KOPT-K1 (cell line): ENCODE results near the gene ST6GAL1.

ENCODE experiments used
- H3K27ac ChIP-seq: fragments of 200-600 bp; sonication (generic); 2 replicates; pipeline ENCODE4 v1.5.1; 2016; ENCODE audit warnings: antibody characterized with exemption, mild to moderate bottlenecking, low read depth, low read length; ENCODE audit not compliant: poor library complexity, severe bottlenecking
- H3K36me3 ChIP-seq: fragments of 200-600 bp; sonication (generic); 2 replicates; pipeline ENCODE4 v1.5.1; 2017; ENCODE audit warnings: antibody characterized with exemption, mild to moderate bottlenecking, low read length, moderate library complexity; ENCODE audit not compliant: insufficient read depth
- H3K9me3 ChIP-seq: fragments of 200-600 bp; sonication (generic); 2 replicates; pipeline ENCODE4 v1.5.1; 2017; ENCODE audit warnings: antibody characterized with exemption, low read length, mild to moderate bottlenecking; ENCODE audit not compliant: insufficient read depth, poor library complexity, severe bottlenecking

The ST6GAL1 gene

DNA sequence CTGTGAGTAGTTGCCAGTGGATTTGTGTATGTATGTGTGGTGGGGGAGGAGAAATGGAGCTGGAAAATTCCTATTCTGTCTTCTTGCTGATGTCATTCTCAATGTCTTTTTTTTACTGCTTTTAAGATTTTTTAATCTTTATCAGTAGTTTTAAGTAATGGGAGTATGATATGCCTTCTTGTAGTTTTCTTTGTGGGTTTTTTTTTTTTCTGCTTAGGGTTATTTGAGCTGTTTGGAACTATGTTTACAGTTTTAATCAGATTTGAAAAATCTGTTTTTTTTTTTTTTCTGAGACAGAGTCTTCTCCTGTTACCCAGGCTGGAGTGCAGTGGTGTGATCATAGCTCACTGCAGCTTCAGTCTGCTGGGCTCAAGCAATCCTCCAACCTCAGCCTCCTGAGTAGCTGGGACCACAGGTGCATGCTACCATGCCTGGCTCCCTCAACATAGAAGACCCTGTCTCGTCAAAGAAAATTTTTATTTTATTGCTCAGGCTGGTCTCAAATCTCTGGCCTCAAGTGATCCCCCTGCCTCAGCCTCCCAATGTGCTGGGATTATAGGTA lies 171.8 kb downstream of the ST6GAL1 start:
- peak overlapping the region; percentile 48 for H3K27ac ChIP-seq
- H3K36me3 ChIP-seq: no peaks in the 10 kb centered on the region
- H3K9me3 ChIP-seq: peaks cover 3% of the 10 kb centered on the region

DNA sequence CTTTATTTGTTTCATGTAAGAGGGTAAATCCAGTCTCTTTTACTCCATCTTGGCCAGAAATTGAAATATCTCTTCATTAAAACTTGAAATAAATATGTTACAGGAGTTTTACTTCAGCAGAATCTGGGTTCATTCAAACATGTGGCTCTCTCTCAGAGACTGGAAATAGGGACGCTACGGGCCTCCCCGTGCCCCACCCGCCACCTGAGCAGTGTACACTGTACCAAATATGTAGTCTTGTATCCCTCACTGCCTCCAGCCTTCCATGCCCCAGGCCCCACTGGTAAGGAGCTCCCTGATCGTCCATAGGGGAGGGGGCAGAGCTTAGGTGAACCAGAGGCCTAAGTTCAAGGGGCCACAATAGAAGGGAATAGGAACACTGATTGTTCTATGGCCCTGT lies 172.9 kb downstream of the ST6GAL1 start:
- H3K36me3 ChIP-seq: no peaks in the 10 kb centered on the region
- H3K9me3 ChIP-seq: no peaks in the 10 kb centered on the region
- H3K27ac ChIP-seq: peak overlapping the region; percentile 6

DNA sequence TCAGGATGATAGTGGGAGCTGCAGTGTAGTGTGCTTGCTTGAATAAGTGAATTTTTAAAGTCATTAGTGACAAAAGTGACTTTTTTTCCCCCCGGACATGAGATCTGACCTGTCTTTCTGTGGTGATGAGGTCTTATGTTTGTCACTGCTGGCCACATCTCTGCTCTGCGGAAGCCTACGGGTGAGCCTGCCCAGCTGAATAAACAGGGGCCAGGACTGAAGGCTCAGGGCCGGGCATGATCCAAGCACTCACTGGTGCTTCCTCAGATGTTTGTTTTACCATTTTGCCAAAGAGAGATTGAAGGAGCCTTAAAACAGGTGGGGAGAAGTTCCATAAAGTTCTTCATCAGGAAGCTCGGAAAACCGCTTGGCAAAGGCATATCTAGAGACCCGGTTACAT lies 174.0 kb downstream of the ST6GAL1 start:
- Histone ChIP-seq H3K36me3 (no peaks in the 10 kb centered on the region), H3K9me3 (no peaks in the 10 kb centered on the region), H3K27ac (no peak overlapping the region)

DNA sequence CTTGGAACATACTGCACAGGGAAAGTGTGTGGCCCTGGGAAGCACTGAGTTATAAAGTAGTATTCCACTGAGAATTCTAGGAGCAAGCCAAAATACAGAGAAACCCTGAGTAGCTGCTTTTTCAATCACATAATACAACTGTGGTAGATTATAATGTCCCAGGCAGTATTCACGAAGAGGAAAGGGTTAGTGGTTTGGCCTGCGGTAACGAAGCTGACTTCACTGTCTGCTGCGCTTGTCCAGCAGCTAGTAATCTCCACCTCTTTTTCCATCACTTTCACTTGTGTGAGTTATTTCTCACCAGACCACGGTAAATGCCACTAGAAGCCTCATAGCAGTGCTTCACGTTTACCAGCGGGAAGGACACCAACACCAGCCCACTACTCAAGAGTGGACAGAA lies 174.6 kb downstream of the ST6GAL1 start:
- Histone ChIP-seq H3K36me3 (no peaks in the 10 kb centered on the region), H3K27ac (no peak overlapping the region), H3K9me3 (no peaks in the 10 kb centered on the region)

DNA sequence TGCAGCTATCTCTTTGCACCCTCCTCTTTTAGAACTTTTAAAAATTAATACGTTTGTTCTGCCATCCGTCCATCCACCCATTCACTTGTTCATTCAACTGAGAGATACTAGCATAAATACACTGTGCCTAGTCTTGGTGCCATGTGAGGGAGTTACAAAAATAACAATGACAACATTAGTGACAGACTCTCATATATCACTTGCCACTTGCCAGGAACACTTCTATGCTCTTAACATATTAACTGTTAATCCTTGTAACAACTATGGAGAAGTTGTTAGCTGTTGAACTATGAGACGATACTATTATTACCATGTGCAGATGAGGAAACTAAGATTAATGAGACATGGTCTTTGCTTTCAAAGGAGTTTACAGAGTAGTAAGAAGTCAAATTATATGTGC lies 175.4 kb downstream of the ST6GAL1 start:
- Histone ChIP-seq H3K9me3 (no peaks in the 10 kb centered on the region), H3K27ac (no peak overlapping the region), H3K36me3 (no peaks in the 10 kb centered on the region)

DNA sequence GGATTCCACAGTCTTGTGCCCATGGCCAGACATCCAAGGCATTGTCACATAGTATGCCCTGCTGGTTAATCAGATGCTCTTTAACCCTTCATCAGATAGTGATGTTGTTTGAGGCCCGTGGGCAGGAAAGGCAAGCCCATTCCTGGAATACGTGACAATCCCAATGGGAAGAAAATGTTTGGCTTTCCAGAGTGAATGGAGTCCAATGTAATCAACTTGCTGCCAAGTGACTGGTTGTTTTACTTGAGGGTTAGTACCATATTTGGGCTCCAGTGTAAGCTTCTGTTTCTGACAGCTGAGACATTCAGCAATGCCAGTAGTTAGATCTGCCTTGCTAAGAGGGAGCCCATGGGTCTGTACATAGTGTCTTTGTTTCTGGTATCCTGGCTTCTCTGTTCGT lies 177.7 kb downstream of the ST6GAL1 start:
- Histone ChIP-seq H3K36me3 (no peaks in the 10 kb centered on the region), H3K27ac (no peak overlapping the region), H3K9me3 (no peaks in the 10 kb centered on the region)

DNA sequence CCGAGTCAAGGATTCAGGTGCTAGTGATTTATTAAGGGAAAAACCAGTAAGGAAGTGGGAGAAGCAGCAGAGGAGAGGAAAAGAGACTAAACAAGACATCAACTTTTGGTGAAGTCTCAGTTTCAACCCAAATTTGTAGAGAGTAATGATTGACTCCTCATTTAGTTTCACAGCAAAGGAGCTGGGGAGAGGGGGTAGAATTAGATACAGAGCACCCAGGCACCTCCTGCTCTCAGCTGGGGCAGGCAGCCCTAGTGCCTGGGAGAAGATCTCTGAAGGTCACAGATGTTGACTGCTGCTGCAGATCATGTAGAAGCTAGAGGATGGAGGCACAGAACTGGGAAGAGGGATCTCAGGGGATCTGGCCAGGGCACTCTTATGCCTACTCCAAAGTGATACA lies 179.8 kb downstream of the ST6GAL1 start:
- H3K27ac ChIP-seq: no peak overlapping the region
- no peaks in the 10 kb centered on the region for H3K36me3 ChIP-seq

DNA sequence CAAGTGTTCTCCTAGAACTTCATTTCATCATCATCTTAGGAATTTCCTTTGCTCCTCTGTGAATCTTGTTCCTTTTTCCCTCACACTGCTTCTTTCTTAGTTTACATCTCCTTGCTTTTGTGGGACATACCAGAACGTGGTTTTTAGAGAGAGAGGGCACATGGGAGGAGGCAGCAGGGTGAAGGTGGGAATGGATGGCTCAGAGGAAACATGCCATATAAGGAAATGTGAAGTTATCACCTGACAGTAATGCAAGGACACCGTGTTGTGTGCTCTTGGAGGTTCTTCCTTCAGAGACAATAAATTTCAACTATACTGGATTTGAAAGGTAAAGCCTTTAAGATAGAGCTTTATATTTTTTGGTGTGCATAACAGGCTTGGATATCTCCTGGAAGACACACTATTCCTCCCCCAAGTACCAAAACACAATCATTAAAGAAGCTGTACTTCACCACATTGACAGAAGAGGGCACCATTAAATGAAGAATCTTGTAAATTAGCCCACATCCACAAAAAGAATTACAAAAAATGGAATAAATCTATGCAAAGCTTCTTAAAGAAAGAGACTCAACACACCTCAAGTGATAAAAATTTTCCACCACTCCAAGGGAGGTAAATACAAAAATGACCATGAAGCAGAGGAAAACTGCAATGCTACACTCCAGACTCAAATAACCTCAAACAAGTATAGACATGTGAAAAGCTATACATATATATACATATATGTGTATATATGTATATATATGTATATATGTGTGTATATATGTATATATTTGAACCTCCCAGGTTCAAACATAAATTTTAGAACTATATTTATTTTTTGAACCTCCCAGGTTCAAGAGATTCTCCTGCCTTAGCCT lies 182.8 kb downstream of the ST6GAL1 start:
- no peaks in the 10 kb centered on the region for H3K9me3 ChIP-seq
- no peaks in the 10 kb centered on the region for H3K36me3 ChIP-seq
- peak overlapping the region; percentile 2 for H3K27ac ChIP-seq

More for the DNA sequence above, 179.8 kb downstream of the ST6GAL1 start:
- no peaks in the 10 kb centered on the region for H3K9me3 ChIP-seq

DNA sequence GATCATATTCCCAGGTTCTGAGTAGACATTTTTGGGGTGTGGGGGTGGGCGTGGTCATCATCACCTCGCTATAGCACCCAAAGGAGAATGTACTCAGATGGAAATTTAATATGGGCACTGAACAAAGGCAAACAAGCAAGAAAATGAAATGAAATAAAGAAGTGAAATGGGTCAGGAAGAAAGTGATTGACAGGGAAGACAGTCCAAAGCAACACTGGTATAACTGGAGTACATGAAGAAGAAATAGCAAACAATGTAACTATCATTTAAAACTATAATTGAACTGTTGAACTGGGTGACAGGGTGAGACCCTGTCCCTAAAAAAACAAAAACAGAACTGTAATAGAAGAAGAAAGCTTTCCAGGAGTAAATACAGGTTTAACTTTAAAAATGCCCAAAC lies 184.2 kb downstream of the ST6GAL1 start:
- Histone ChIP-seq H3K36me3 (peaks cover 2% of the 10 kb centered on the region; the same call in 1 of the 2 replicates), H3K27ac (no peak overlapping the region), H3K9me3 (no peaks in the 10 kb centered on the region)

DNA sequence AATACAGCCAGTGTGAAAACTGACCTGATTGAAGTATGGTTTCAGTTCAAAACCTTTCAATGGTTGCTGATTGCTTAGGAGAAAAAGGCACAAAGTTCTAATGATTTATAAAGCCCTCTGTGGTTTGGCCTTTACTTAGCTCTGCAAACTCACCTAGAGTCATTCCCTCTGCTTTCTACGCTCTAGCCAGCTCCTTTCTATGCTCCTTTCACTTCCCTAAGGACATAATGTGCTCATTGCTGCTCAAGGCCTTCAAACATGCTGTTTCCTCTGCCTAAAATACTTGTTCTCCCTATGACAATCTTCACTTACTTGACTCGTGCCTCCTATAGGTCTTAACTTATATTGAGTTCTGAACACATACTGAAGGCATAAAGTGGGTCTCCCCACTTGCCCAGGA lies 190.0 kb downstream of the ST6GAL1 start:
- Histone ChIP-seq H3K9me3 (no peaks in the 10 kb centered on the region), H3K36me3 (peaks cover 24% of the 10 kb centered on the region), H3K27ac (no peak overlapping the region)

DNA sequence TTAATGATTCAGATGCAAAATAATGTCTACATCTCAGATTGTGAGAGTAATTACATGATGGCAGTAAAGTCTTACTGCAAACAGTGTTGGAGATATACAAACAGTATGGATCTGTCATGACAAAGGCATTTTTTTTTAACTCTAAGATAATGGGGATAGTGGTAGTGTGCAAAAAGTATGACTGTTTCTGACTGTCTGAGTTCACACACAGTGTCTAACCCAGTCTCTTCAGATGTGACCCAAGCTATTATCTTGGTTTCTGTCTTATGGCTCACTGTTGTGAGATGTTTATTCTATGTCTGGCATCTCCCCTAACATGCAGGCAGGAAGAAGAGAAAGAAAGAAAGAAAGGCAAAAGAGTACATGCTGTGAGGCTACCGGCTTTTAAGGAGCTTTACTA lies 191.9 kb downstream of the ST6GAL1 start:
- Histone ChIP-seq H3K9me3 (peaks cover 8% of the 10 kb centered on the region), H3K36me3 (peaks cover 31% of the 10 kb centered on the region)

DNA sequence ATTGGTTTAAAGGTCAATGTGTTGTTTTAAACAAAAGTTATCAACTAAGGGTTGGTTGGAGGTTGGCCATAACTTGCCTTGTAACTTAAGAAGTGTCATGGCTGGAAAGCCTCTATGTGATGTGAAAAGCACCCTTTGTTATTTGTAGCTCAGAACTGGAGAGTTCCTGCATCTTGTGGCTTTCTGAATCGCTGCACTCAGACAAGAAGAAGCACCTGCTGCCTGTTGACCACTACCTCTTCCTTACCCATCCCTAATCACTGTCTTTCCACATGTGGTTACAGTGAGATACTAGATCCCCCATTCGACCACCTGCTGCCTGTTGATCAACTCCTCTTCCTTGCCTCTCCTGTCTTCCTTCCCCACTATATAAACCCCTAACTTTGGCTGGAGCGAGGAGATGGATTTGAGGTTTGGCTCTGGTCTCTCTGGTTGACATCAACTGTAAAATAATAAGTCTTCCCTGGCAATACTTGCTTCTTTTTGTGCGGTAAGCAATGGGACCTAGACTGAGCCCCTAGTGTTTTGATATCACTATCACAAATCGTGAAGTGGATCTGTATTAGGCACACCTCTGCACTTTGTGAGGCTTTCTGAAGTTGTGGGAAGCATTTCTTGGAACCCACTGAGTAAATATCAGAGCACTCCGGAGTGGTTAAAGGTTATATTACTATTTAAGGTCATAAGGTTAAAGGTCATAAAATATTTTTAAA lies 195.1 kb downstream of the ST6GAL1 start:
- peaks cover 39% of the 10 kb centered on the region for H3K36me3 ChIP-seq
- no peak overlapping the region for H3K27ac ChIP-seq
- H3K9me3 ChIP-seq: peaks cover 39% of the 10 kb centered on the region

More for the DNA sequence above, 191.9 kb downstream of the ST6GAL1 start:
- H3K27ac ChIP-seq: no peak overlapping the region
